Measurements from ENCODE around the gene VPREB1.
"Not testable (repeated sequence)": the region's sequence is repeated elsewhere in the genome, so short reads cannot be mapped to it uniquely, and the experiment has no call there.

Gene VPREB1

GRCh38 chr22:22216450-22216959 is 28.1 kb upstream of the VPREB1 start:
- Histone ChIP-seq H3K27me3 (ENCODE audit: control insufficient read depth, insufficient read depth, low read length) (peaks cover 51% of the 10 kb centered on the region), H3K4me1 (ENCODE audit: control insufficient read depth, insufficient read depth, low read length) (no peaks in the 10 kb centered on the region), H3K4me2 (ENCODE audit: low read length) (no peak overlapping the region), H3K36me3 (ENCODE audit: insufficient read depth, low read length) (no peaks in the 10 kb centered on the region), H3K9ac (ENCODE audit: low read depth, low read length) (no peak overlapping the region), H3K9me3 (replicated peaks; ENCODE audit: low read length) (no peaks in the 10 kb centered on the region), H3K4me3 (ENCODE audit: low read length) (no peak overlapping the region)

- no peaks in the 10 kb centered on the region for H3K36me3 ChIP-seq (ENCODE audit: insufficient read depth, low read length)
- H3K4me1 ChIP-seq (ENCODE audit: control insufficient read depth, insufficient read depth, low read length) = no peaks in the 10 kb centered on the region
- no peak overlapping the region for H3K4me3 ChIP-seq (ENCODE audit: low read length)
- H3K27me3 ChIP-seq (ENCODE audit: control insufficient read depth, insufficient read depth, low read length) = peaks cover 44% of the 10 kb centered on the region
- H3K4me2 ChIP-seq (ENCODE audit: low read length) = no peak overlapping the region
- no peaks in the 10 kb centered on the region for H3K9me3 ChIP-seq (replicated peaks; ENCODE audit: low read length)
- no peak overlapping the region for H3K9ac ChIP-seq (ENCODE audit: low read depth, low read length)
Observed at GRCh38 chr22:22218302-22218701, 26.3 kb upstream of the VPREB1 start.

GRCh38 chr22:22219140-22219996 is 25.2 kb upstream of the VPREB1 start:
- Histone ChIP-seq H3K4me1 (ENCODE audit: control insufficient read depth, insufficient read depth, low read length) (no peaks in the 10 kb centered on the region), H3K4me2 (ENCODE audit: low read length) (no peak overlapping the region), H3K4me3 (ENCODE audit: low read length) (no peak overlapping the region), H3K27me3 (ENCODE audit: control insufficient read depth, insufficient read depth, low read length) (peaks cover 35% of the 10 kb centered on the region), H3K9ac (ENCODE audit: low read depth, low read length) (no peak overlapping the region), H3K9me3 (replicated peaks; ENCODE audit: low read length) (no peaks in the 10 kb centered on the region), H3K36me3 (ENCODE audit: insufficient read depth, low read length) (no peaks in the 10 kb centered on the region)

GRCh38 chr22:22221043-22221442 is 23.5 kb upstream of the VPREB1 start:
- not testable (repeated sequence) for H3K4me3 ChIP-seq (ENCODE audit: low read length); H3K36me3 ChIP-seq (ENCODE audit: insufficient read depth, low read length); H3K9me3 ChIP-seq (replicated peaks; ENCODE audit: low read length); H3K9ac ChIP-seq (ENCODE audit: low read depth, low read length); H3K4me1 ChIP-seq (ENCODE audit: control insufficient read depth, insufficient read depth, low read length); H3K4me2 ChIP-seq (ENCODE audit: low read length)
- peaks cover 20% of the 10 kb centered on the region for H3K27me3 ChIP-seq (ENCODE audit: control insufficient read depth, insufficient read depth, low read length)

GRCh38 chr22:22226448-22227187 is 18.0 kb upstream of the VPREB1 start:
- no peak overlapping the region for H3K4me3 ChIP-seq (ENCODE audit: low read length)
- H3K27me3 ChIP-seq (ENCODE audit: control insufficient read depth, insufficient read depth, low read length) = peaks cover 7% of the 10 kb centered on the region
- H3K36me3 ChIP-seq (ENCODE audit: insufficient read depth, low read length) = no peaks in the 10 kb centered on the region
- no peaks in the 10 kb centered on the region for H3K9me3 ChIP-seq (replicated peaks; ENCODE audit: low read length)
- H3K4me2 ChIP-seq (ENCODE audit: low read length) = no peak overlapping the region
- no peak overlapping the region for H3K9ac ChIP-seq (ENCODE audit: low read depth, low read length)
- no peaks in the 10 kb centered on the region for H3K4me1 ChIP-seq (ENCODE audit: control insufficient read depth, insufficient read depth, low read length)

GRCh38 chr22:22228421-22228820 is 16.2 kb upstream of the VPREB1 start:
- no peaks in the 10 kb centered on the region for H3K36me3 ChIP-seq (ENCODE audit: insufficient read depth, low read length)
- no peak overlapping the region for H3K4me2 ChIP-seq (ENCODE audit: low read length)
- peaks cover 7% of the 10 kb centered on the region for H3K27me3 ChIP-seq (ENCODE audit: control insufficient read depth, insufficient read depth, low read length)

GRCh38 chr22:22228921-22229320 is 15.7 kb upstream of the VPREB1 start:
- Histone ChIP-seq H3K36me3 (ENCODE audit: insufficient read depth, low read length) (no peaks in the 10 kb centered on the region), H3K4me1 (ENCODE audit: control insufficient read depth, insufficient read depth, low read length) (no peaks in the 10 kb centered on the region), H3K9me3 (replicated peaks; ENCODE audit: low read length) (no peaks in the 10 kb centered on the region), H3K4me3 (ENCODE audit: low read length) (no peak overlapping the region), H3K4me2 (ENCODE audit: low read length) (no peak overlapping the region), H3K9ac (ENCODE audit: low read depth, low read length) (no peak overlapping the region), H3K27me3 (ENCODE audit: control insufficient read depth, insufficient read depth, low read length) (peaks cover 10% of the 10 kb centered on the region)

More at GRCh38 chr22:22228421-22228820, 16.2 kb upstream of the VPREB1 start:
- H3K4me3 ChIP-seq (ENCODE audit: low read length) = no peak overlapping the region
- H3K4me1 ChIP-seq (ENCODE audit: control insufficient read depth, insufficient read depth, low read length) = no peaks in the 10 kb centered on the region
- no peak overlapping the region for H3K9ac ChIP-seq (ENCODE audit: low read depth, low read length)
- no peaks in the 10 kb centered on the region for H3K9me3 ChIP-seq (replicated peaks; ENCODE audit: low read length)

GRCh38 chr22:22229683-22230420 is 14.7 kb upstream of the VPREB1 start:
- no peak overlapping the region for H3K4me3 ChIP-seq (ENCODE audit: low read length)
- peaks cover 13% of the 10 kb centered on the region for H3K27me3 ChIP-seq (ENCODE audit: control insufficient read depth, insufficient read depth, low read length)
- H3K4me1 ChIP-seq (ENCODE audit: control insufficient read depth, insufficient read depth, low read length) = no peaks in the 10 kb centered on the region
- H3K9ac ChIP-seq (ENCODE audit: low read depth, low read length) = no peak overlapping the region
- no peak overlapping the region for H3K4me2 ChIP-seq (ENCODE audit: low read length)
- no peaks in the 10 kb centered on the region for H3K36me3 ChIP-seq (ENCODE audit: insufficient read depth, low read length)
- H3K9me3 ChIP-seq (replicated peaks; ENCODE audit: low read length) = no peaks in the 10 kb centered on the region

- Histone ChIP-seq H3K9me3 (replicated peaks; ENCODE audit: low read length) (no peaks in the 10 kb centered on the region), H3K4me2 (ENCODE audit: low read length) (no peak overlapping the region), H3K4me3 (ENCODE audit: low read length) (no peak overlapping the region), H3K4me1 (ENCODE audit: control insufficient read depth, insufficient read depth, low read length) (no peaks in the 10 kb centered on the region), H3K36me3 (ENCODE audit: insufficient read depth, low read length) (no peaks in the 10 kb centered on the region), H3K27me3 (ENCODE audit: control insufficient read depth, insufficient read depth, low read length) (peaks cover 13% of the 10 kb centered on the region), H3K9ac (ENCODE audit: low read depth, low read length) (no peak overlapping the region)
Observed at GRCh38 chr22:22230438-22230837, 14.1 kb upstream of the VPREB1 start.

GRCh38 chr22:22233081-22233480 is 11.5 kb upstream of the VPREB1 start:
- Histone ChIP-seq H3K4me1 (ENCODE audit: control insufficient read depth, insufficient read depth, low read length) (no peaks in the 10 kb centered on the region), H3K4me2 (ENCODE audit: low read length) (no peak overlapping the region), H3K27me3 (ENCODE audit: control insufficient read depth, insufficient read depth, low read length) (peaks cover 14% of the 10 kb centered on the region), H3K9me3 (replicated peaks; ENCODE audit: low read length) (no peaks in the 10 kb centered on the region), H3K9ac (ENCODE audit: low read depth, low read length) (no peak overlapping the region), H3K4me3 (ENCODE audit: low read length) (no peak overlapping the region), H3K36me3 (ENCODE audit: insufficient read depth, low read length) (no peaks in the 10 kb centered on the region)

GRCh38 chr22:22235558-22235957 is 9.0 kb upstream of the VPREB1 start:
- Histone ChIP-seq H3K36me3 (ENCODE audit: insufficient read depth, low read length) (no peaks in the 10 kb centered on the region), H3K4me1 (ENCODE audit: control insufficient read depth, insufficient read depth, low read length) (no peaks in the 10 kb centered on the region), H3K9ac (ENCODE audit: low read depth, low read length) (no peak overlapping the region), H3K4me3 (ENCODE audit: low read length) (no peak overlapping the region), H3K27me3 (ENCODE audit: control insufficient read depth, insufficient read depth, low read length) (peaks cover 27% of the 10 kb centered on the region), H3K9me3 (replicated peaks; ENCODE audit: low read length) (no peaks in the 10 kb centered on the region), H3K4me2 (ENCODE audit: low read length) (no peak overlapping the region)
